Activated CD8-positive, alpha-beta memory T cell treated with anti-CD3 and anti-CD28 coated beads, Interleukin-2, amount 50 U/mL, for 24 hours (primary cell): ENCODE measurements around the gene MAGEA2B.
"Not testable (repeated sequence)": the region's sequence is repeated elsewhere in the genome, so short reads cannot be mapped to it uniquely, and the experiment has no call there.

Source experiments
- DNase-seq: peaks from one replicate; pipeline ENCODE4 v3.0.0-alpha.2; 2020; ENCODE audit errors: extremely low read depth

Gene MAGEA2B, protein sequence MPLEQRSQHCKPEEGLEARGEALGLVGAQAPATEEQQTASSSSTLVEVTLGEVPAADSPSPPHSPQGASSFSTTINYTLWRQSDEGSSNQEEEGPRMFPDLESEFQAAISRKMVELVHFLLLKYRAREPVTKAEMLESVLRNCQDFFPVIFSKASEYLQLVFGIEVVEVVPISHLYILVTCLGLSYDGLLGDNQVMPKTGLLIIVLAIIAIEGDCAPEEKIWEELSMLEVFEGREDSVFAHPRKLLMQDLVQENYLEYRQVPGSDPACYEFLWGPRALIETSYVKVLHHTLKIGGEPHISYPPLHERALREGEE

DNA sequence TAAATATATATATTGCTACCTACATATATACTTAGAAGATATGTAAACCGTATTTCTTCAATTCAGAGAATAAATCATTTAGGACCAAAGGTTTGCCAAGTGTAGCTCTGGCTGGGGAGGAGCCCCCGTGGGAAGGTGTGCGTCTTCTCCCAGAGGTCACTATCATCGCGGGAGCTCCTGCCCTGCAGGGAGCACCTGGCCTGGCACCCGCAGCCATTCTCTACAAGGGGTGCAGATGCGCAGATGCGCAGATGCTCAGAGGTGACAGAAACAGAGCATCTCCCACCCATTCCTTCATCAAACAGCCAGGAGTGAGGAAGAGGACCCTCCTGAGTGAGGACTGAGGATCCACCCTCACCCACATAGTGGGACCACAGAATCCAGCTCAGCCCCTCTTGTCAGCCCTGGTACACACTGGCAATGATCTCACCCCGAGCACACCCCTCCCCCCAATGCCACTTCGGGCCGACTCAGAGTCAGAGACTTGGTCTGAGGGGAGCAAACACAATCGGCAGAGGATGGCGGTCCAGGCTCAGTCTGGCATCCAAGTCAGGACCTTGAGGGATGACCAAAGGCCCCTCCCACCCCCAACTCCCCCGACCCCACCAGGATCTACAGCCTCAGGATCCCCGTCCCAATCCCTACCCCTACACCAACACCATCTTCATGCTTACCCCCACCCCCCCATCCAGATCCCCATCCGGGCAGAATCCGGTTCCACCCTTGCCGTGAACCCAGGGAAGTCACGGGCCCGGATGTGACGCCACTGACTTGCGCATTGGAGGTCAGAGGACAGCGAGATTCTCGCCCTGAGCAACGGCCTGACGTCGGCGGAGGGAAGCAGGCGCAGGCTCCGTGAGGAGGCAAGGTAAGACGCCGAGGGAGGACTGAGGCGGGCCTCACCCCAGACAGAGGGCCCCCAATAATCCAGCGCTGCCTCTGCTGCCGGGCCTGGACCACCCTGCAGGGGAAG, at the start of gene MAGEA2B:
TSS of gene MAGEA2B (plus strand) at position 814 of the 973 bp plus-strand sequence. CDS start 2,479 bp downstream, outside the sequence.
- not testable (repeated sequence) for DNase-seq

DNA sequence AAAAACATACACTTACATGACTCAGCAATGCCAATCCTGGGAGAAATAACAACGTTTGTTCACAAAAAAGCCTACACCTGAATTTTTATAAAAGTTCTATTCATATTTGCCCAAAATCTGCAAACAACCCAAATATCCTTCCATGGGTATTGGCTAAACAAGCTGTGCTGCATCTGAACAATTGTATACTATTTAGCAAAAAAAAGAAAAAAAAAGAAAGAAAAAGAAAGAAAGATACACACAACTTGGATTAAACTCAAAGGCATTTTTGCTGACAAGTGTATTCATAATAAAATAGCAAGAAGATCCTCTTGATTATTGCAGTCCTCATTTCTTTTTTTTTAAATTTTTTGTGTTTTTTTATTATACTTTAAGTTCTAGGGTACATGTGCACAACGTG, 40.3 kb upstream of the MAGEA2B start:
- no peak for DNase-seq

DNA sequence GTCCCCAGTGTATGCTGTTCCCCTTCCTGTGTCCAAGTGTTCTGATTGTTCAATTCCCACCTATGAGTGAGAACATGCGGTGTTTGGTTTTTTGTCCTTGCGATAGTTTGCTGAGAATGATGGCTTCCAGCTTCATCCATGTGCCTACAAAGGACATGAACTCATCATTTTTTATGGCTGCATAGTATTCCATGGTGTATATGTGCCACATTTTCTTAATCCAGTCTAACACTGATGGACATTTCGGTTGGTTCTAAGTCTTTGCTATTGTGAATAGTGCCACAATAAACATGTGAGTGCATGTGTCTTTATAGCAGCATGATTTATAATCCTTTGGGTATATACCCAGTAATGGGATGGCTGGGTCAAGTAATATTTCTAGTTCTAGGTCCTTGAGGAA, 39.8 kb upstream of the MAGEA2B start:
- not testable (repeated sequence) for DNase-seq

DNA sequence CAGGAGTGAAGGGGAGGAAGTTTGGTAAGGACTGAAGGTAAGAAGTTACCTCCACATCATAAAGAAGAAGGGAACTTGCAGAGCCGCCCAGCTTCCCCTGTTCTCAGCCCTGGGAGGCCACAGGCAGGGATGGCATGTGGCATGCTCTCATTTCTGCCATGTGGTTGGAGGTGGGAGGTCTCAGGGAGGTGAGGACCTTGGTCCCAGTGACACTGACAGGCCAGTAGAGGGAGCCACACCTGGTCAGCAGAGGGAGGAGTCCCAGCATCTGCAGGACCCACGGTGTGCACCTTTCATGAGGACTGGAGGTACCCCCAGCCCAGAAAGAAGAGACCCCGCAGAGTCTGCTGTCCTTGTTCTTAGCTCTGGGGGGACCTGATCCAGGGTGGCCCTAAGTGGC, 33.4 kb upstream of the MAGEA2B start:
- not testable (repeated sequence) for DNase-seq

DNA sequence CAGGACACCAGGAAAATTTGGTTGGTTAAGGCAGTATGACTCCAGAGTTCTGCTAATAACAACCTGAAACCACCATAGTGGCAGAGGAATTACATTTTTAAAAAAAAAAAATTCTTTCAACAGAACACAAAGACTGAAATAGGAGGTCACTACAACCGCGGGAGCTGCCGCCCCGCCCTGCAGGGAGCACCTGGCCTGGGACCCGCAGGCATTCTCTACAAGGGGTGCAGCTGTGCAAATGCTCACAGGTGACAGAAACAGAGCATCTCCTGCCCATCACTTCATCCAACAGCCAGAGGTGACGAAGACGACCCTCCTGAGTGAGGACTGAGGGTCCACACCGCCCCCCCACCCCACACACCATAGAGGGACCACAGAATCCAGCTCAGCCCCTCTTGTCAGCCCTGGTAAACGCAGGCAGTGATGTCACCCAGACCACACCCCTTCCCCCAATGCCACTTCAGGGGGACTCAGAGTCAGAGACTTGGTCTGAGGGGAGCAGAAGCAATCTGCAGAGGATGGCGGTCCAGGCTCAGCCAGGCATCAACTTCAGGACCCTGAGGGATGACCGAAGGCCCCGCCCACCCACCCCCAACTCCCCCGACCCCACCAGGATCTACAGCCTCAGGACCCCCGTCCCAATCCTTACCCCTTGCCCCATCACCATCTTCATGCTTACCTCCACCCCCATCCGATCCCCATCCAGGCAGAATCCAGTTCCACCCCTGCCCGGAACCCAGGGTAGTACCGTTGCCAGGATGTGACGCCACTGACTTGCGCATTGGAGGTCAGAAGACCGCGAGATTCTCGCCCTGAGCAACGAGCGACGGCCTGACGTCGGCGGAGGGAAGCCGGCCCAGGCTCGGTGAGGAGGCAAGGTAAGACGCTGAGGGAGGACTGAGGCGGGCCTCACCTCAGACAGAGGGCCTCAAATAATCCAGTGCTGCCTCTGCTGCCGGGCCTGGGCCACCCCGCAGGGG, 16.2 kb upstream of the MAGEA2B start, which contains the start of gene MAGEA3:
TSS of gene MAGEA3 (plus strand) at position 843 of the 980 bp plus-strand sequence. CDS start 2,039 bp downstream, outside the sequence.
- DNase-seq, result not testable (repeated sequence)

DNA sequence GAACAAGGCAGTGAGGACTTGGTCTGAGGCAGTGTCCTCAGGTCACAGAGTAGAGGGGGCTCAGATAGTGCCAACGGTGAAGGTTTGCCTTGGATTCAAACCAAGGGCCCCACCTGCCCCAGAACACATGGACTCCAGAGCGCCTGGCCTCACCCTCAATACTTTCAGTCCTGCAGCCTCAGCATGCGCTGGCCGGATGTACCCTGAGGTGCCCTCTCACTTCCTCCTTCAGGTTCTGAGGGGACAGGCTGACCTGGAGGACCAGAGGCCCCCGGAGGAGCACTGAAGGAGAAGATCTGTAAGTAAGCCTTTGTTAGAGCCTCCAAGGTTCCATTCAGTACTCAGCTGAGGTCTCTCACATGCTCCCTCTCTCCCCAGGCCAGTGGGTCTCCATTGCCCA, 14.0 kb upstream of the MAGEA2B start:
- not testable (repeated sequence) for DNase-seq

DNA sequence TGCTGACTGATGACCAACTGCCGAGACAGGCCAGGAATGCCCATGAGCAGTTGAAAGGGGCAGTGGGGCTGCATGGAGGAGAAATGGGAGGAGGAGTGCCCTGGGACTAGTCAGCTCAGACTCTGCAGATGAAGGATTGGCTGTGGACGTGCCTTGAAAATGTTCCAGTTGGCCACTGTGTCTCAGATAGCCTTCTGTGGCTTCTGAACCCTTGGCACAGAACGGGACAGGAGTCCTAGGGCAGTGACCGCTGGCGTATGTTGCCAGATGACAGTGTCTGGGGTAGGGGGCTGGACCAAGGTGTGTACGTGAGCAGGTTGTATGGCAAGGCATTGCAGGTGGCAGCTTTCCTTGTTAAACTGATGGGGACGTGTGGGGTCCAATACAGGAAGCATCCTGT, 7.9 kb upstream of the MAGEA2B start:
- DNase-seq, result not testable (repeated sequence)

DNA sequence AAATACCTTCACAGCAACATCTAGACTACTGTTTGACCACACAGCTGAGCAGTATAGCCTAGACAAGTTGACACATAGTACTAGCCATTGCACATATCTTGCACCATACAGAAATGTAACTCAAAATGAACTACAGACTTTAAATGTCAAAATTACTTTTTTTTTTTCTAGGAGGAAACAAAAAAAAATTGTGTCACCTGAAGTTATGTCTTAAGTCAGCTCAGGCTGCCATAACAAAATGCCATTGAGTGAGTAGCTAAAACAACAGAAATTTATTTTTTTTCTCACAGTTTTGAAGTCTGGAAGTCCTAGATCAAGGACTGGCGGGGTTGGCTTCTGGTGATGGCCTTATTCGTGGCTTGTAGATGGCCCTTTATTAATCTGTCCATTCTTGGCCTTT, 5.3 kb upstream of the MAGEA2B start, which contains the start of gene CSAG2:
TSS of gene CSAG2 (minus strand) at position 101 of the 400 bp plus-strand sequence. CDS start 161 bp downstream, outside the sequence.
- not testable (repeated sequence) for DNase-seq

DNA sequence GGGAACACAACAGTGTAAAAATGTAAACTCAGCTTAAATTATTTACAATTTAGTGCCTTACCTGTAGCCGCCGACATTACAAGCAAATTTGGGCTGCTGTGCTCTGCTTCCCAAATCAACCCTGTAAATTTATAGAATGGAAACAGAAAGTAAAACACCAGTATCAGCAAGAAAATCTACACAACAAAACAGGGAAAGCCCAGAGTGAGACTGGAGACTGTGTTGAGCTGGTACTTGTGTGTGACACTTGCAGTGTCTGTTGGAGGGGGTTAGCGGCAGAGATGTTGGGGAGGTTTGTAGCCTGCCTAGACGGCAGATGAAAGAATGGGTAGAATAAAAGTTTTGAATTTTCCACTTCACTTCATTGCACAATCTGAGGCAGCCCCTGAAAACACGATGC, 1.2 kb upstream of the MAGEA2B start:
- not testable (repeated sequence) for DNase-seq

DNA sequence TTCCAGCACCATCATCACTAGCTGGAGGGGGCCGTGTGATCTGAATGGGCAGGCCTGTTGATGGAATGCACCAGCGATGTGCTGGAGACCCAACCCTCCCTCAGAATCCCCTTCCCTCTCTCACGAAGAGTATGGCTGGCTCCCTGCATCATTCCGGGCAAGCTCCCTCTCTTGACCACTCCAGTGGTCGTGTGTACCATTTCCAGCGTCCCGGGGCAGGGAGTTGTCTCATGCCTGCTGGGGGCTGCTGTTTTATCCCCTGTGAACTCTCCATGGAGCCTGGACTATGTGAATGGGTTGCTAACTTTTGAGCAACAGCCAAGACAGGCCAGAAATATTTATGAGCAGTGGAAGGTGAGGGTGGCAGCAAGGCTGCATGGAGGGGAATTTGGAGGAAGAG, 11.0 kb downstream of the MAGEA2B start:
- no peak for DNase-seq

DNA sequence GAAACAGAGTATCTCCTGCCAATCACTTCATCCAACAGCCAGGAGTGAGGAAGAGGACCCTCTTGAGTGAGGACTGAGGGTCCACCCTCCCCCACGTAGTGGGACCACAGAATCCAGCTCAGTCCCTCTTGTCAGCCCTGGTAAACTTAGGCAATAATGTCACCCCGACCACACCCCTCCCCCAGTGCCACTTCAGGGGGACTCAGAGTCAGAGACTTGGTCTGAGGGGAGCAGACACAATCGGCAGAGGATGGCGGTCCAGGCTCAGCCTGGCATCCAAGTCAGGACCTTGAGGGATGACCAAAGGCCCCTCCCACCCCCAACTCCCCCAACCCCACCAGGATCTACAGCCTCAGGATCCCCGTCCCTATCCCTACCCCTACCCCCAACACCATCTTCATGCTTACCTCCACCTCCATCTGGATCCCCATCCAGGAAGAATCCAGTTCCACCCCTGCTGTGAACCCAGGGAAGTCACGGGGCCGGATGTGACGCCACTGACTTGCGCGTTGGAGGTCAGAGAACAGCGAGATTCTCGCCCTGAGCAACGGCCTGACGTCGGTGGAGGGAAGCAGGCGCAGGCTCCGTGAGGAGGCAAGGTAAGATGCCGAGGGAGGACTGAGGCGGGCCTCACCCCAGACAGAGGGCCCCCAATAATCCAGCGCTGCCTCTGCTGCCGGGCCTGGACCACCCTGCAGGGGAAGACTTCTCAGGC, 19.0 kb downstream of the MAGEA2B start, which contains the start of the genes CSAG1 and MAGEA12:
TSS of gene CSAG1 (minus strand) at position 461 of the 715 bp plus-strand sequence. CDS start 1,261 bp downstream, outside the sequence.
TSS of gene MAGEA12 (plus strand) at position 497 of the 715 bp plus-strand sequence. CDS start 2,405 bp downstream, outside the sequence.
- no peak for DNase-seq

DNA sequence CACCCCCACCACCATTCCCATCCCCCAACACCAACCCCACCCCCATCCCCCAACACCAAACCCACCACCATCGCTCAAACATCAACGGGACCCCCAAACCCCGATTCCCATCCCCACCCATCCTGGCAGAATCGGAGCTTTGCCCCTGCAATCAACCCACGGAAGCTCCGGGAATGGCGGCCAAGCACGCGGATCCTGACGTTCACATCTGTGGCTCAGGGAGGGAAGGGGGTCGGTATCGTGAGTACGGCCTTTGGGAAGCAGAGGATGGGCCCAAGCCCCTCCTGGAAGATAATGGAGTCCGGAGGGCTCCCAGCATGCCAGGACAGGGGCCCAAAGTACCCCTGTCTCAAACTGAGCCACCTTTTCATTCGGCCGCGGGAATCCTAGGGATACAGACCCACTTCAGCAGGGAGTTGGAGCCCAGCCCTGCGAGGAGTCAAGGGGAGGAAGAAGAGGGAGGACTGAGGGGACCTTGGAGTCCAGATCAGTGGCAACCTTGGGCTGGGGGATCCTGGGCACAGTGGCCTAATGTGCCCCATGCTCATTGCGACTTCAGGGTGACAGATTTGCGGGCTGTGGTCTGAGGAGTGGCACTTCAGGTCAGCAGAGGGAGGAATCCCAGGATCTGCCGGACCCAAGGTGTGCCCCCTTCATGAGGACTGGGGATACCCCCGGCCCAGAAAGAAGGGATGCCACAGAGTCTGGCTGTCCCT, 19.9 kb downstream of the MAGEA2B start:
- DNase-seq, result not testable (repeated sequence)

DNA sequence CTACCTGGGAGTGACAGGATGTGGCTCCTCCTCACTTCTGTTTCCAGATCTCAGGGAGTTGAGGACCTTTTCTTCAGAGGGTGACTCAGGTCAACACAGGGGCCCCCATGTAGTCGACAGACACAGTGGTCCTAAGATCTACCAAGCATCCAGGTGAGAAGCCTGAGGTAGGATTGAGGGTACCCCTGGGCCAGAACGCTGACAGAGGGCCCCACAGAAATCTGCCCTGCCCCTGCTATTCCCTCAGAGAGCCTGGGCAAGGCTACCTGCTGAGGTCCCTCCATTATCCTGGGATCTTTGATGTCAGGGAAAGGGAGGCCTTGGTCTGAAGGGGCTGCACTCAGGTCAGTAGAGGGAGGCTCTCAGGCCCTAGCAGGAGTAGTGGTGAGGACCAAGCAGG, 20.7 kb downstream of the MAGEA2B start:
- no peak for DNase-seq

DNA sequence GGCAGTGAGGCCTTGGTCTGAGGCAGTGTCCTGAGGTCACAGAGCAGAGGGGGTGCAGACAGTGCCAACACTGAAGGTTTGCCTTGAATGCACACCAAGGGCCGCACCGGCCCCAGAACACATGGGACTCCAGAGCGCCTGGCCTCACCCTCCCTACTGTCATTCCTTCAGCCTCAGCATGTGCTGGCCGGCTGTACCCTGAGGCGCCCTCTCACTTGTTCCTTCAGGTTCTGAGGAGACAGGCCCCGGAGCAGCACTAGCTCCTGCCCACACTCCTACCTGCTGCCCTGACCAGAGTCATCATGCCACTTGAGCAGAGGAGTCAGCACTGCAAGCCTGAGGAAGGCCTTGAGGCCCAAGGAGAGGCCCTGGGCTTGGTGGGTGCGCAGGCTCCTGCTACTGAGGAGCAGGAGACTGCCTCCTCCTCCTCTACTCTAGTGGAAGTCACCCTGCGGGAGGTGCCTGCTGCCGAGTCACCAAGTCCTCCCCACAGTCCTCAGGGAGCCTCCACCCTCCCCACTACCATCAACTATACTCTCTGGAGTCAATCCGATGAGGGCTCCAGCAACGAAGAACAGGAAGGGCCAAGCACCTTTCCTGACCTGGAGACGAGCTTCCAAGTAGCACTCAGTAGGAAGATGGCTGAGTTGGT, 21.6 kb downstream of the MAGEA2B start:
- DNase-seq, result no peak

DNA sequence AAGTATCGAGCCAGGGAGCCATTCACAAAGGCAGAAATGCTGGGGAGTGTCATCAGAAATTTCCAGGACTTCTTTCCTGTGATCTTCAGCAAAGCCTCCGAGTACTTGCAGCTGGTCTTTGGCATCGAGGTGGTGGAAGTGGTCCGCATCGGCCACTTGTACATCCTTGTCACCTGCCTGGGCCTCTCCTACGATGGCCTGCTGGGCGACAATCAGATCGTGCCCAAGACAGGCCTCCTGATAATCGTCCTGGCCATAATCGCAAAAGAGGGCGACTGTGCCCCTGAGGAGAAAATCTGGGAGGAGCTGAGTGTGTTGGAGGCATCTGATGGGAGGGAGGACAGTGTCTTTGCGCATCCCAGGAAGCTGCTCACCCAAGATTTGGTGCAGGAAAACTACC, 22.1 kb downstream of the MAGEA2B start:
- not testable (repeated sequence) for DNase-seq

DNA sequence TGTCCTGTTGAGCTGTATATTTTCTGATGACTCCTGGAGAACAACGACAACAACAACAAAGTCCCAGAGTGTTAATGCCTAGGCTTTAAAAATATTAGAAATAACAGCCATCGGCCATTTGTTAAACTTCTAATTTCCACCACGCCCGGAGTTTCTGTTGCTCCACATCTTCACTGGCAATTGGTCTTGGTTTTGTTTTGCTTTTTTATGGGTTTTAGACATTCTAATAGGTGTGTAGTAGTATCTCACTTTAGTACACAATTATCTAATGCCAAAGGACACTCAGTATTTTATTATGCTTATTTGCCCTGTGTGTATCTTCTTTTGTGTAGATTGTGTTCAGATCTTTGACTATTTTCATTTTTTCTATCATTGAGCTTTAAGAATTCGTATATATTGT, 24.1 kb downstream of the MAGEA2B start:
- DNase-seq, result no peak

DNA sequence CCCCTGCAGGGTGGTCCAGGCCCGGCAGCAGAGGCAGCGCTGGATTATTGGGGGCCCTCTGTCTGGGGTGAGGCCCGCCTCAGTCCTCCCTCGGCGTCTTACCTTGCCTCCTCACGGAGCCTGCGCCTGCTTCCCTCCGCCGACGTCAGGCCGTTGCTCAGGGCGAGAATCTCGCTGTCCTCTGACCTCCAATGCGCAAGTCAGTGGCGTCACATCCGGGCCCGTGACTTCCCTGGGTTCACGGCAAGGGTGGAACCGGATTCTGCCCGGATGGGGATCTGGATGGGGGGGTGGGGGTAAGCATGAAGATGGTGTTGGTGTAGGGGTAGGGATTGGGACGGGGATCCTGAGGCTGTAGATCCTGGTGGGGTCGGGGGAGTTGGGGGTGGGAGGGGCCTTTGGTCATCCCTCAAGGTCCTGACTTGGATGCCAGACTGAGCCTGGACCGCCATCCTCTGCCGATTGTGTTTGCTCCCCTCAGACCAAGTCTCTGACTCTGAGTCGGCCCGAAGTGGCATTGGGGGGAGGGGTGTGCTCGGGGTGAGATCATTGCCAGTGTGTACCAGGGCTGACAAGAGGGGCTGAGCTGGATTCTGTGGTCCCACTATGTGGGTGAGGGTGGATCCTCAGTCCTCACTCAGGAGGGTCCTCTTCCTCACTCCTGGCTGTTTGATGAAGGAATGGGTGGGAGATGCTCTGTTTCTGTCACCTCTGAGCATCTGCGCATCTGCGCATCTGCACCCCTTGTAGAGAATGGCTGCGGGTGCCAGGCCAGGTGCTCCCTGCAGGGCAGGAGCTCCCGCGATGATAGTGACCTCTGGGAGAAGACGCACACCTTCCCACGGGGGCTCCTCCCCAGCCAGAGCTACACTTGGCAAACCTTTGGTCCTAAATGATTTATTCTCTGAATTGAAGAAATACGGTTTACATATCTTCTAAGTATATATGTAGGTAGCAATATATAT, 39.5 kb downstream of the MAGEA2B start, which contains the start of gene MAGEA2:
TSS of gene MAGEA2 (minus strand) at position 157 of the 965 bp plus-strand sequence. CDS start 2,479 bp downstream, outside the sequence.
- DNase-seq, result not testable (repeated sequence)
